ENCODE results near the gene SYMPK.

- 0 out of 2 replicates have a peak, but pooled peaks have one; percentile 33 for TF ChIP-seq POLR2A (IDR thresholded peaks at IDR 0.05; ENCODE audit: low read depth, low read length)
- no peak for TF ChIP-seq POLR2AphosphoS5 (IDR thresholded peaks at IDR 0.05; ENCODE audit: low read depth, low read length)
These were observed 13.7 kb upstream of the SYMPK start for GRCh38 chr19:45876411-45877197.

Measured in GM12892 (cell line).